Panc1 (cell line): ENCODE measurements around the gene CLMN.

ENCODE experiments used
- CTCF ChIP-seq: fragments of 450-650 bp; IDR thresholded peaks from 2 replicates; pipeline ENCODE4 v1.5.1; 2017; ENCODE audit warnings: mild to moderate bottlenecking
- POLR2AphosphoS5 ChIP-seq: IDR thresholded peaks from 2 replicates; pipeline ENCODE4 v1.6.1; 2012; ENCODE audit warnings: mild to moderate bottlenecking, low read depth, low read length, moderate library complexity
- REST ChIP-seq, 2 experiments: IDR thresholded peaks; 2 replicates each; pipeline ENCODE4 v1.6.1; 2011 to 2012; ENCODE audit warnings: low read depth in 2 of 2, control low read depth in 1 of 2, low read length in 1 of 2, mild to moderate bottlenecking in 1 of 2, moderate library complexity in 1 of 2; ENCODE audit not compliant: insufficient read depth in 1 of 2
- SIN3A ChIP-seq: IDR thresholded peaks from 2 replicates; pipeline ENCODE4 v1.6.1; 2012; ENCODE audit warnings: low read depth, mild to moderate bottlenecking, low read length, moderate library complexity, borderline replicate concordance; ENCODE audit not compliant: insufficient read depth
- TCF7L2 ChIP-seq: IDR thresholded peaks from 2 replicates; pipeline ENCODE4 v1.6.1; 2011; ENCODE audit warnings: mild to moderate bottlenecking, low read depth, low read length, inconsistent platforms

- no peak for TF ChIP-seq POLR2AphosphoS5
- TF ChIP-seq CTCF: no peak
- no peak for TF ChIP-seq REST (IDR thresholded peaks at IDR 0.05; ENCODE audit: insufficient read depth in 1 of 2, low read depth in 2 of 2, low read length in 1 of 2)
- no peak for TF ChIP-seq SIN3A
- TF ChIP-seq TCF7L2: no peak
These were observed 128.9 kb downstream of the CLMN start for GRCh38 chr14:95190857-95191256.
